Right kidney (tissue), 1 donor: ENCODE results near the gene ZBTB7C.

ENCODE experiments used
- DNase-seq: peaks from one replicate; pipeline ENCODE4 v3.0.0-alpha.2; 2016

Gene ZBTB7C

DNA sequence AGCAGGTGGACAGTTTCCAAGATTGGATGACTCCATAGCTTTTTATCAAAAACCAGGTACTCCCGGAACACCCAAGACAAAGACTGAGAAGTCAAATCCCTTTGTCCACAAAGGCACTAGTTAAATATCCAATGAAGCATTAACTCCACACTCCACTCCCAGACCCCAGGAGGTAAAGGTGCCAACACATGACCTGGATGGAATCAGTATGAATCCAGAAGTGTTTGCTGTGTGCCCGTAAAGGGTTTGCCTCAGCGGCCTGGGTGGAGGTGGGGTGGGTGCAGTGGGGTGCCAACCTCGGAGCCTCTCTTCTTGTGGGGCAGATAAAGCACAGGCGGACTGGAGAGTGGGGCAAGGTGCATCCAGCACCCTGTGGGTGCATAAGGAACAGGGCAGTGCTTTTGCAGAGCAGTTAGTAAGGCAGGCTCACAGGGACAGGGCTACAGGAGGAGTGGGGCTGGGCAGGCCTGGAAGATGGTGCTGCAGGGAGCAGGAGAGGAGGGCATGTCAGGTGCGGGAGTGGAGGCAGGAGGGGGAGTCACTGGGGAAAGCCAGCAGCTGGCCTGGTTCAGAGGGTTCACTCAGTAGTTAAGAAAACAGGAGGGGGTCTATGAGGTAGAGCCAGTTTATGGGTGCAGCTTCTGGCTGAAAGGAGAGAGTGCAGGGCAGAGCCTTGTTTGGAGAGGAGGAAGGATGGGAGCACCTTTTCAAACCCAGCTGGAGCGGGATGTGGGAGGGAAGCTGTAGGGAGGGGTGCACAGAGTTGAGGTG lies 270.3 kb downstream of the ZBTB7C start:
- DNase-seq = peak; percentile 51

DNA sequence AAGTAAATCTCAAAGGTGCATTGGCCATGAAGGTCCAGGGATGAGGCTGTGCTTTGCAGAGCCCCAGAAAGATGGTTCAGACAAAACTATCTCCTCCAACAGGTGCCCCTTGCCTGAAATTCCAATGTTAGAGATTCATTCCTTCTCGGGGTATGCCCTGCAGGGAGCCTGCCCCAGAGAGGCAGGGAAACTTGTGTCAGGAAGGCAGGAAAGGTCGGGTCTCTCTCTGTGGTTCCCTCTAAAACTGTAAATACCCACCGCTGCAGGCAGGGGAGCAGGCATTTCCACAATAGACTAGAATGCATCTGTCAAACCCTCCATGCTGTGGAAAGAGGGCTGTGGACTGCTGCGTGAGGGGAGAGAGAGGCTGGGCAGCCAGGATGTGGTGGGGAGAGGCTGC lies 271.0 kb downstream of the ZBTB7C start:
- DNase-seq = no peak

DNA sequence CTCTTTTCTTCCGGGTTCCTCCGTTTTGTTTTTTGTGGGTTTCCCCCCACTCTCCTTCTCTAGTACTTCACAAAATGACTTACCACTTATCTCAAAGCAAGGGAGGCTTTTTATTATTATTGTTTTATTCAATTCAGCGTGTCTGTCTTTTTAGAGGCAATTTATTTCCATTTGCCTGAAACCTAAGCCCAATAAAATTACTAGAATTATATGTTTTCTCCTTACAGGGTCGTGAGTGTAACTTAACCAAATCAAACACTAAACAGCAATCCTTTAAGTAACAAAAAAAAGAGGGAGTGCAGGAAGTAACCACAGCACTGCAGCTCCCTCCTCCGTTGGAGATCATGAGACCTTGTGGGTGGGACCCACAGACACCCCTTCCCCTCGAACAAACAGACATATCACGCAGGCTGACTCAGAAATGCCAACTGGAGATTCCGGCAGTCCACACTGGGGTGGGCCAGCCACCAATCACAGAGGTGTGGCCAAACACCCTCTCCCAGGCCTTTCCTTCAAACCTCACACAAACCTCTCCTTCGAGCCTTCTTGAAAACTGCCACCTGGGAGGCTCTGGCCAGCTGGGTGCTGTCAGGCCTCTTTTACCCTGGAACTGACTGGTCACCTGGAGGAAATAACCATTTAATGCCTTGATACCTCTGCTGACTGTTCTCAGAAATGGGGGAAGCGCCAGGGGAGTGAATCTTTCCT lies 271.7 kb downstream of the ZBTB7C start:
- peak; percentile 60 for DNase-seq

DNA sequence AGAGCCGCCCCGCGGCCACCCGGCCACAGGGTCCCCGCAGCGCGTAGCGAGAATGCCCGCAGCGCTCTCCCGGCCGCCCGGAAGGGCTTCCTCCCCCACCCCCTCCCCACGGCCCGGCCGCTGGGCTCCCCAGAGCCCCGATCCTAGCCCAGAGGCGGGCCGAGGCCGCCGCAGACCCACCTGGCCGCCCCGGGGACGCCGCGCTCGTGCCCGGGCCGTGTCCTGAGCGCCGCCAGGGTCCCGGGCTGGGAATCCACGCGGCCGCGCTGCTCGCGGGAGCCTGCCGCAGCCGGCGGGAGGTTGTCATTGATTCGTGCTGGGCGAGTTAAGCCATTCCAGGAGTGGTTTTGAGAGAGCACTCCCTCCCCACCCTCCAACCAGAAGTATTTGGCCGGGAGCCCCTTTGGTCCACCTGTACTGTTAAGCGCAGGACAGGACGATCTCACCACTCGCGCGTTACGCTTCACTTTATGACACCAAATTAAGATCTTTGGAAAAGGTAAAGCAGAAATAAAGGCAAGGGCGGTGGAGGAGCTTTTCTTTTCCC lies 272.3 kb downstream of the ZBTB7C start:
- peak; percentile 61 for DNase-seq

DNA sequence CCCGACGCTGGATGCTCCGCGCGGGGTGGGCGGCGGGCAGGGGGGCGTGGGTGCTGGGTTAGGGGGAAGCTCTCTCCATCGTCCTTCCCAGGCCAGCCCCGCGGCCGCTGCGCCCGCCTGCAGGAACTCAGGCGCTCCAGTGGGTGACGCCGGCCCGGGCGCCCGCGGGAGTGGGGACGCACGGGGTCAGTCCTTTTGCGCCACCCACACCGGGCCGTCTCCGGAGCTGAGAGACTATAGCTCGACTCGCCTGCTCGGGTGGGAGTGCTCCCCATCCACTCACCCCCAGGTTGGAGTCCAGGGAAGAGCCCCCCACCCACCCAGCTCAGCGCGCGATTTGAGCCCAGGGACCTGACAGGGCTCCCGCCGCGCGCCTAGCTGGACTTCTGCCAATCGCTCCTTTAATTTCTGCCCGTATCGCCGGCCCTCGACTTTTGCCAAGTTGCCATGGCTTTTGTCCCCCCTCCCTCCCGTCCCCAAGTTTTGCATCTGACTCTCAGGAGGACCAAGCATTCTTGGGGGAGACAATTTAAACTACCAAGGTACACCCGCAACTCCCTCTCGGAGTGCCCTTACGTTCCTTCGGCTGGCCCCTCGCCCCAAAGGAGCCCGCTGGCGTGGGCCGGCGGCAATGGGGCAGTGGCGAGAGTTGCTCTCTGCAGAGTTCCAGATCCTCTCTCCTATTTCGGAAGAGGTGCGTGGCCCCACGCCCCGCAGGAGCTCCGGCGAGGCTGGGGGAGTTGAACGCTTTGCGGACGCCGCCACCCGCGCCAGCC lies 272.9 kb downstream of the ZBTB7C start:
- DNase-seq = peak; percentile 83

- DNase-seq = peak; percentile 49
Observed at GRCh38 chr18:48135436-48135966, 273.7 kb downstream of the ZBTB7C start.

GRCh38 chr18:48134609-48135008 lies 274.6 kb downstream of the ZBTB7C start:
- no peak for DNase-seq

DNA sequence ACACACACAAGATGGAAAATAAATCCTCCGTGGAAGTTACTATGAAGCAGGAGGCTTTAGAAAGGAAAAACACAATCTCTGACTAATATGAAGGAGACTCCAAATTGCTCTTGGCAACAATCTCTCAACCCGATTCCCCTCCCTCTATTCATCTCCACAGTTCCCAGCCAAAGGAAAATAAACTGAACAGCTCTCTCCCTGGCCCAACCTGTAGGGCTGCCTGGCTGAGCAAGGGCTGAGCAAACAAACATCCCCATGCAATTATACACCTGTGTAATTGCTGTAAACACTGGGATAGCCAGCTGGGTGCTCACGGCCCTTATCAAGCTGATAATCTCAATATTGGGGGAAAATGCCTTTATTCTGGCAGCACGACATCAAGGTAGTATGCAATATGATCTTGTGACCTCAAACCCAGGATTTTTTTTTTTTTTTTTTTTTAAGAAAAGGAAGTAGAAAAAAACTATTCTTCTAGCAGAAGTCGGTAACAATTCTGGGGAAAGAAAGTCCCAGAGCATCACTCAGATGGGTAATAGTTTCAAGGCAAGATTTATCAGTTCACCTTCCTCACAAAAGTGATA lies 275.4 kb downstream of the ZBTB7C start:
- DNase-seq = no peak

- no peak for DNase-seq
Observed at GRCh38 chr18:48132797-48133655, 276.2 kb downstream of the ZBTB7C start.

GRCh38 chr18:48131042-48131441 lies 278.1 kb downstream of the ZBTB7C start:
- no peak for DNase-seq

- DNase-seq = peak; percentile 59
Observed at GRCh38 chr18:48129621-48130082, 279.5 kb downstream of the ZBTB7C start.

- no peak for DNase-seq
Observed at GRCh38 chr18:48127606-48128005, 281.6 kb downstream of the ZBTB7C start.

GRCh38 chr18:48126240-48126639 lies 282.9 kb downstream of the ZBTB7C start:
- no peak for DNase-seq

DNA sequence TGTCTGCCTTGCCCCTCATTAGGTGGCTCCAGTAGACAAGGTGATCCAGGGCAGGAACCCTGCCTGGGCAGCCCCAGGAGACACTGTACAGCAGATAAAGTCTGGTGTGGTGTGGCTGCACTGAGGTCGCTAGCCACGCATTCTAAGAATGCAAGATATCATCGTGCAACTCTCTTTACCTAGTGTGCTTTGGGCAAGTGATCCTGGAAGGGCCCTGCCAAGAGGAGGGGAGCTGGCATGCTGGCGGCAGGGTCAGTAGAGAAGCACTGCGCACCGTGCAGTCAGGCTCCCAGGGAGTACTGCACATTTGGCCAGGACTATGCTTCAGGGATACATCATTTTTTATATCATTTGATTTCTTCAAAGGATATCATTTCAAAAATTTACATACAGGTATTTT lies 283.5 kb downstream of the ZBTB7C start:
- no peak for DNase-seq

DNA sequence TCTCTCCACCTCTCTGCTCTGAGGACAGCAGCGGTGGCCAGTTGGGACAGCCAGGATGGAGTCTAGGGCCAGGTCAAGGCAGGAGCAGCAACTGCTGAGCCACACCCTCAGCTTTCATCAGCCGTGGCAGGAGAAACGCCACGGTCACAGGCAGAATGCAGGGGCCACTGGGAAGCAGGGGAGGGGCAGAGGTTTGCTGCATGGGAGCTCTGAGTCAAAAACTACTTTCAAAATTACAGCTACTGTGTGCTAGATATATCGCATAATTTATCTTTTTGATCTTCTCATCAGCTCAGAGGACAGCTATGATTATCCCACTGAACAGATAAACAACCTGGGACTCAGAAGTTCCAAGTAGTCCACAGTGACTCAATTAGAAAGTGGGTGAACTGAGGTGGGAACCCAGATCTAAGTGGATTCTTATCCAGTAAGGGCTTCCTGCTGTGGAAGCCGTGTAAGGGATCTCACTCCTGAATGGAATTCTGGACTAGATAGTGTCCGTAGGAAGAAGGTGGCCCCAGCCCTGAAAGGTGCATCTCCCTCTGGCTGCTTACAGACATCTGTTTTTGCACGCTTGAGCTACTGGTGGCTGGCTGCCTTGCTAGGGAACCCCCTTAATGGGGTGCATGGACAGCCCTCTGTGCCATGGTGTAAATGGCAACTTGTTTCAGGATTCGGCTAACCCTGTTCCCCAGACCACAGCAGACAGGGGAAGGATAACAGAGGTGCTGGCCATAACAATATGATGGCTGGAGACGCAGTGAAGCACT lies 284.1 kb downstream of the ZBTB7C start:
- DNase-seq = no peak

DNA sequence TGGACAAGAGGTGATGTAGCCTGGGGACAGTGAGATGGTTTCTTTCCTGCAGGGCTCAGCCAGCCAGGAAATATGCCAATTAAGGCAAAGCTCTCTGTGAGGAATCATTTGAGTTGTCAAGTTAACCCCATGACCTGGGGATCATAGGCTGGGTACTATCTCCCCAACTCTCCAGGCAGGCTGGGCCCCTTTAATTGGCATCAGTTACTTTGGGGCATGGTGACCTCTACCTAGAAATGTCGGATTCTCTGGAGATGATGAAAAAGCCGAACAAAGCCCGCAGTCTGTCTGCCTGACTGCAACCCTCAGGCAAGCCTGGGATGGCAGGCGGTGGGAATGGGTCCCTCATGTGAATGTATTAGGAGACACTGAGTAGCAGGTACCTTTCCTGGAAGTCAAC lies 285.2 kb downstream of the ZBTB7C start:
- no peak for DNase-seq

DNA sequence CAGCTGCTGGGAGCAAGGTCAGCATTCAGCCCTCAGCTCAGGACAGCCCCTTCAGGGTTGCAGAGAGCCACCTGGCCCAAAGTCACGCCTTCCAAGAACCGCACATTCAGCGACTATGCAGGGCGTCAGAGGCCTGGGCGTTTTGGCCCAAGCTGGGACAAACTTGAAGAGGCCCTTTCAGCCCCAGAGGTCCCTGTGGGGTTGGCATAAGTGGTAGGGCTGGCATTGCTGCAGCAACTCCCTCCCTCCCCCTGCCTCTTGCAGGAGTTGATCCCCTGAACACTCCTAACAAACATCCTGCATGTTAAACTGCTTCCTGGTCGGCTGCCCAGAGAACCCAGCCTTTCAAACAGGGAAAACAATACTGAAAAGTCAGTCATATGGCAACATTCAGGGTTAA lies 285.9 kb downstream of the ZBTB7C start:
- DNase-seq = no peak

DNA sequence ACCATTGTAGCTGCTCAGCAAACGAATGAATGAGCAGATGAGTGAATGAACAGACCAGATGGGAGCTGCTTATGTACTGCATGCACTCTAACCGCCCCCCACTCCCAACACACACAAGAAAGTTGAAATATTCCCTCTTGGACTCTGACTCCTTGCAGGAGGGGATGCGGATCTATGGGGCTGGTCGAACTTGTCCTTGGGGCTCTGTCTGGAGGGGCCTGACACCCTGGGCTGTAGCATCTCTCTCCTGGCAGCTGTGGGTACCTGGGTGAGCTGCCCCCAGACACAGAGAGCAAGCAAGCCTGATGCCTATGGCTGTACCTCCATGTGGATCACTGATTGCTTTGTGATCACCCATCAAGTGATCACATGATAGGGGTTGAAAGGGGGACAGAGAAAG lies 286.4 kb downstream of the ZBTB7C start:
- no peak for DNase-seq

DNA sequence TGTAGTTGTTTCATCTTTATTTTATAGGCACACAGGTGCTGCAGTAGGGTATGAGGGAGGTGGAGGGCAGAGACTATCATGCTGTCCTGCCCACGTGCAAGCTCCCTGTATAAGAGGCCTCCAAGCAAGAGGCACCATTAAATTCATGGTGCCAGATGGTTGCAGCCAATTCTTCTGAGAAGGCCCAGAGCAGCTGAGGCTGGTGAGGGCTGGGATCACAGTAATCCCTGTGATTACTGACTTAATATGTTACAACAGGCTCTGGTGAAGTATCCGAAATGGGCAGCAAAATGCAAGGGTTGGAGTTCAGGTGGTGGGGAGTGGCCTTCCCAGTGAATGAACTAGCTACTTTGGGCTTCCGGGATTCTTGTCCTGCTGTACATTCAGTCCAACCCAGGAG lies 286.8 kb downstream of the ZBTB7C start:
- DNase-seq = no peak

DNA sequence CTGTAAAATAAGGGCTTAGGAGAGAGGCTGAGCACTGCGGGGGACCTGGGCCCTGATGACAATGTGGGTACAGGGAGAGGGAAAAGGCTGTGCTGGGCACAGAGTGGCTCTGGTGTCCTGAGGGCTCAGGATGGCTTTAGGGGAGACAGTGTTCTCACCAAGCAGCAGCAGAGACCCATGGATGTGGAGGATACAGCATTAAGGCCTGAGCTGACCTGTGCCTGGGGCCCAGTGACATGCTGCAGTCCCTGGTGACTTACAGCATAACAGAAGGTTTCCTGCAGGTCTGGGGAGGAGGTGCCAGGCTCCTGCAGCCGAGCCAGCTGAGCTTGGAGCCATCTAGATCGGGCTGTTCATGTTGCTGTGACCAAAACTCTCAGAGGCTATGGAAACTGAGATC lies 287.4 kb downstream of the ZBTB7C start:
- DNase-seq = no peak
